HG03108 (cell line): Measurements from ENCODE around the gene PAPSS1.
"Not testable (repeated sequence)": the region's sequence is repeated elsewhere in the genome, so short reads cannot be mapped to it uniquely, and the experiment has no call there.

ENCODE experiments used
- ATAC-seq: cut with Tn5 transposase; IDR thresholded peaks from one replicate; pipeline ENCODE4 v1.9.1; 2021; ENCODE audit warnings: moderate library complexity; ENCODE audit not compliant: unreplicated experiment

PAPSS1 gene

DNA sequence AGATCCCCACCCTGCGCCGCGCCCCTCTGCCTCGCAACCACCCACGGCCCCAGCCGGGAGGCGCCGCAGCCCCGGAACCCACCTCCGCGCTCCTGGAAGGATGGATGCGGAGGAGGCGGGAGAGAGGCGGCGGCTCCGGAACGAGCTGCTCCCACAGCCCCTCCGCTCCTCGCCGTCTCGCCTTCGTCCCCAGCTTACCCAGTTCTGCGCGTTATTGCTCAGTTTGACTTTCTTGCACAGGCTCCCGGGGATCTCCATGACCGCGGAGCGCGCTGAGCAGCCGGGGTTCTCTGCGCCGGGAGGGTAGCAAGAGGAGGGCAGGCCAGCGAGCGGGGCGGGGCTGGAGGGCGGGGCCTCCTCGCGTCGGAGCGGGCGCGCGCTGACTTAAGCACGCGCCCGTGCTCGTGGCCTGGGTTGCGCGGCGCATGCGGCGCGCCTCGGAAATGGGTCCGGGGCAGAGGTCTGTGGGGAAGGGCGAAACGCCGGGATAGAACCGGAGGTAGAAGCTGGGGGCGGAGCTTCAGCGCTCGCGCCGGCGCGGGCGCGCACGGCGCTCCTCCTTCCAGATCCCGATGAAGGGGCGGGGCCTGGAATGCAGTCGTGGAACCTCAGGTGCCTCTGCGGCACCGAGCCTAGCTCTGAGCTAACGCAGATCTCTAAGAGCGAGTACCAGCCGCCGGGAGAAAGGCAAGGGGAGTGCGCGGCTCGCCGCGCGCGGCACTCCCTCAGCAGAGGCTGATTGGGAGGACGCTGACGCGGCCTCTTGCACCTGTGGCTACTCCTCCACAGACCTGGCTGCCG is at the start of gene PAPSS1:
TSS of gene PAPSS1 (minus strand) at position 313 of the 801 bp plus-strand sequence. CDS start at position 258, 55 bp downstream.
- peak; percentile 88 for ATAC-seq

DNA sequence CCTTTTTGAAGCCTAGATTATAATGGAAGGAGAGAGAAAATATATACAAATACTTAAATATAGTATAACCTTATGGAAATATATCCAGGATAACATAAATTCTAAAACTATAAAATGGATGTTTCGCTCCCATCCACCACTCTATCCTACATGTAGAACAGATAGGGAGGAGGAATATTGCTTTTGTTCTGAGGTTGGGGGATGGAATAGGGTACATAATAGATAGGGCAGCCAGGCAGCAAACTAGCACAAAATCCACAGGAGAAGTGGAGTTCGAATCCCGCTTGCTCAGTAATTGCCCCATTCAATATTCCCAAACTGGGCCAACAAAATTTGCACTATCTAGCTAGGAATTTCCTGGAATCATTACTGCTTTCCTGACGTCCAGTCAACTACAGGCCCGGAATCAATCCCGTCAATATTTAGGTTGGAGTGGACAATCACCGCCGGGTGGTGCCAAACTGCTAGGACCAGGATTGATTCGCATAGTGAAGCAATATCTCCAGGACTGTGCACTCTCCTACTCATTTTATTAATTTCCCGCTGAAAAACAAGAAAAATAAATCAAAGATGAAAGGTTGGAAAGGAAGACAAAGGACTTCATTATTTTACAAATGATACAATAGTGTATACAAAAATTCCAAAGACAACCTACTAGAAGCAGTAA is 40.4 kb upstream of the PAPSS1 start:
- ATAC-seq: no peak

DNA sequence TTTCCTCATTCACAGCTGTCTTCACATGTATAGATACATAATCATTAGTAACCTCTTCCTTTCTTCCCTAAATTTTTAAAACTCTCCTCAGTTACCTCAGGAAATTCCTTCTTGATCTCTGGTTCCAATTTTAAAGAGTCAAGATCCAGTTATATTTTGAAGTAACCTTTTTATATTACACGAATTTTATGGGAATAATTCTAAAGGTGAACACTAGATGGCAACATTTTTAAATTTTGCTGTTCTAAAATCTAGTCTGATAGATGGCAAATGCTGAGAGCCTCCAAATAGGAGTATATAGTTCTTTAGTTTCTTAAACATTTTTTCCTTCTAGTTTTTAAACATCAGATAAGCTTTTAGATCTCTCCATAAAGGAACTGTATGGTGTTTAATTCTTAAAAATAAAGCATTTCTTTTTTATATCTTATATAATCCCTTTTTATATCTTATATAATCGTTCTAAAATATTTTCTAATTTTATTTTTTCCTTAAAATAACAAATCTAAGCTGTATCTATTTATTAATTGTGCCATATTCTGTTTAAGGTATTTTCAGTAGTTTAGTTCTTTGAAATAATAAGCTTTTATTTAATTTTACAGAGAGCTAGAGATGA is 37.9 kb upstream of the PAPSS1 start:
- no peak for ATAC-seq

DNA sequence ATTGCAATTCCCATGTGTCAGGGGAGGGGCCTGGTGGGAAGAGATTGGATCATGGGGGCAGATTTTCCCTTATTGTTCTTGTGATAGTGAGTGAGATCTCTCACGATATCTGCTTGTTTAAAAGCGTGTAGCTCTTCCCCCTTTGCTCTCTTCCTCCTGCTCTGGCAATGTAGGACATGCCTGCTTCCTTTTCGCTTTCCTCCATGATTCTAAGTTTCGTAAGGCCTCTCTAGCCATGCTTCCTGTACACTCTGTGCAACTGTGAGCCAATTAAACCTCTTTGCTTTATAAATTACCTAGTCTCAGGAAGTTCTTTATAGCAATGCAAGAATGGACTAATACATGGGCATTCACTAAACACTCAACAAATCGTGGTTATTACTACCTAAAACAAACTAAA is 37.2 kb upstream of the PAPSS1 start:
- no peak for ATAC-seq

DNA sequence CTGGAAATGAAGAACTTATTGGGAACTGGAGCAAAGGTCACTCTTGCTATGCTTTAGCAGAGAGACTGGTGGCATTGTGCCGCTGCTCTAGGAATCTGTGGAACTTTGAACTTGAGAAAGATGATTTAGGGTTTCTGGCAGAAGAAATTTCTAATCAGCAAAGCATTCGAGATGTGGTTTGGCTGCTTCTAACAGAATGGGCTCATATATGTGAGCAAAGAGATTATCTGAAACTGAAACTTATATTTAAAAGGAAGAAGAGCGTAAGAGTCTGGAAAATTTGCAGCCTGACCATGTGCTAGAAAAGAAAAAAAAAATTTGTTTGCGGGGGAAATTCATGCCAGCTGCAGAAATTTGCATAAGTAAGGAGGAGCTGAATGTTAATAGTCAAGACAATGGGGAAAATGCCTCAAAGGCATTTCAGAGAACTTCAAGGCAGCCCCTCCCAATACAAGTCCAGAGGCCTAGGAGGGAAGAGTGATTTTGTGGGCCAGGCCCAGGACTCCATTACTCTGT is 35.9 kb upstream of the PAPSS1 start:
- ATAC-seq: no peak

DNA sequence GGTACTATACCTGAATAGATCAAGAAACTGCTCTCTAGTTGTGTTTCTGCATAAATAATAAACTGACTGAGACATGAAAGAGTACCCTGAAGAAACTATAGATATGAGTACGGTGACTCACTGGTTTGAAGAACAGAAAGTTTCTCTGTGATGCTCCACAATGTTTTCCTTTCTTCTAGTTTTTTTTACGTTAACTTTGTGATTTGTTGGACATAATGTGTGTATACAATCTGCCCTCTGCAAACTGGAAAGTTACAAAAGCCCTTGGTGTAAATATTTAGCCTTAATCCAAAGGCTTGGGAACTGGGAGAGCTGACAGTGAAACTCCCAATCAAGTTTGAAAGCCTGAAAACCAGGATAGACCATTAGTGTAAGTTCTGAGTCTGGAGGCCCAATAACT is 31.6 kb upstream of the PAPSS1 start:
- no peak for ATAC-seq

DNA sequence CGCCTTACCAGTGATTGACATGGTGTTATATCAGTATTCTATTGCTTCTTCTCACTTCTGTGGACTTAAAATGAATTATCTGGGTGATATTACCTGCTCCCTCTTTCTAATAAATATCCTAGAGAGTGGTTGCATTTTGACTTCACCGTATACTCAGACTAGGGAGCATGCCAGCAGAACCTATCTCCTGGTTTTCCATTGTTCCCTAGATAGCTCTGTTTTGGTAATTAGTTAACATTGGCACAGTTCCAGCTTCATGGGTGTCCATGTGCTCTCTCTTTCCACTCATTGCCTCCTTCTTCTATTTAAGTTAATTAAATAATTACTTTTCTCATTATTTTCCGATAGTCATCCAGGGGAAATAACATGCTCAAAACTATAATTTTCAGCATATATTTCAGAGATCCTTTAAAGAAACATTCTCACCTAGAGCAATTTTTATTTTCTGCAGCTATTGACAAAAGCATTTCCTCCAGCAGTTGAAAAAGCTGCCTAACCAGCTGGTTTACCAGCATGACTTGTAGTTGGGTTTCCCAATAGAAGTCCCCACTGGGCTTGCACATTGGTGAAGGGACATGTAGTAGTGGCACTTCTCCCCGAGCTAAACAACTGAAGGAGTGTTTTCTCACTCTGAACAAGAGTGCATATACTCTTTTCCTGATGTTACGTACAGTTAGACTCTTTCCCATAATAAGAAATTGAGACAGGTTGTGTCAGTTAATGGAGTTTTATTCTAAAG is 27.9 kb upstream of the PAPSS1 start:
- no peak for ATAC-seq

DNA sequence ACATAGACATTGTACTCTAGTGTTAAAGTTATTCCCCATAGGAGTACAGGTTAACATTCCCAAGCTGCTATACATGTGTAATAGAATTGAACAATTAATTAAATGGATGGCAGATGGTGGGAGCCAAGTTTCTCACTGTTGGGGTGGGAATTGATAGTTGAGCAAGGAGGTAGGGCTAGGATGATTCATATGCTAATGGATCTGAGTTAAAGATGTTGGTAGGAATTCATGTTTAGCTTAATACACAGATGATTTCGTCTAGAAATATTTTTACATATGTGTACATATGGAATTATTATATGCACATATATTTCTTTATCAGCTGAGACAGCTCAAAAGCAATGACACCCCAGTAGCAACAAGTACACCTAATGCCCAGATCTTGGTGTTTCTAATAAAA is 26.1 kb upstream of the PAPSS1 start:
- no peak for ATAC-seq

DNA sequence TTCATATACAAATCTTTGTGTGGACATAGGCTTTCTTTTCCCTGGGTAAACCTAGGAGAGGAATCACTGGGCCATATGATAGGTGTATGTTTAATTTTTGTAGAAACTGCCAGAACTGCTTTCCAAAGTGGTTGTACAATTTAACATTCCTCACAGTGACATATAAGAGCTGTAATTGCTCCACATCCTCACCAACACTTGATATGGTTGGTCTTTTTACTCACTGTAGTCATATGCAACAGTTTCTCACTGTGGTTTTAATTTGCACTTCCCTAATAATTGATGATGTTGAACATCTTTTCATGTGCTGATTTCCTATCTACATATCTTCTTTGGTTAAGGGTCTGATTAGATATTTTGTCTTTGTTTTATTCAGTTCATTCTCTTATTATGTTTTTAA is 24.5 kb upstream of the PAPSS1 start:
- no peak for ATAC-seq

DNA sequence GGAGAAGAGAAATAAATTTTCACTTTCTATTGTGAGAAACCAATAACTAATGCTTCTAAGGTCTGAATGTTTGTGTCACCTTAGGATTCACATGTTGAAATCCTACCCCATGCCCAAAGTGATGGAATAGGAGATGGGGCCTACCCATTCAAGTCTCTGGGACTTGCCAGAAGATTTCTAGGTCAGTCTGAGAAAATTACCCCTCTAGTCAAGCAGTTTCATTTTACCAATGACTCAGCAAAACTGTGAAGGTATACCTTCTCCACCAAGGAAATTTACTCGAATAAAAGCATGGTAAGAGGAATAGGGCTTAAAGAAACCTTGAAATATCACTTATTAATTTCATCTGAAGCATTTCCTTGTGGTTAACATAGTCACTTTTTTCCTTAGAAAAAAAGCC is 23.5 kb upstream of the PAPSS1 start:
- ATAC-seq: no peak

DNA sequence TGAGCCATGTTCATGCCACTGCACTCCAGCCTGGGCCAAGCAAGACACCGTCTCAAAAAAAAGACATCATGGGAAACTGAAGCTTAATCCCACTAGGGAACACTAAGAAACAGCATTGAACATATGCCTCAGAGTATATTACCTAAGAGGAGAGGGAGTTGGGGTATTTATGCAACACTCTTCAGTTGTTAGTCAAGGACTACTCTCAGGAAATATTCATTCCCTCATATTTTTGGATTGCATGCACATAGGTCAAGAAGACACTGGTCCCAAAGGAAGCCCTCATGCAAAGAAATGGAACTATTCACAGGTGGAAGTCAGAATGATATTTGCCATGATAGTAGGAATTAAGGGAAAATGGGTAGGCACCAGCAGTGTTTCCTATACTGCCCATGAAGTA is 22.8 kb upstream of the PAPSS1 start:
- ATAC-seq: no peak

DNA sequence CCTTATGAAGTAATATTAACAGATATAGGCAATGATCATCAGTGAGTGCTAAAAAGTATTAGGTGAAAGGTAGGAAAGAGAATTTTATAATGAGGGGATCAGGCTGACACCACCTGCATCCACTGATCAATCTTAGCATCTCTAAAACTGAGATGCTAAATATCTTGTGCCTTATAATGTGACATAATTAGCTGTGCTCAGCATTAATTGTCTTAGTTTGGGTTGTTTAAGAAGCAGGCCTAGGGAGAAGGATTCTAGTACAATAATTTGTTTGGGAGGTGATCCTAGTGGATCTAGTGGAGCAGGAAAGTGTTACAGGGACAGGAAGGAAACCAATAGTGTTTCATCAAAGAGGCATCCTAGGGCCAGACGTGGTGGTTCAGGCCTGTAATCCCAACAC is 22.2 kb upstream of the PAPSS1 start:
- ATAC-seq: no peak

DNA sequence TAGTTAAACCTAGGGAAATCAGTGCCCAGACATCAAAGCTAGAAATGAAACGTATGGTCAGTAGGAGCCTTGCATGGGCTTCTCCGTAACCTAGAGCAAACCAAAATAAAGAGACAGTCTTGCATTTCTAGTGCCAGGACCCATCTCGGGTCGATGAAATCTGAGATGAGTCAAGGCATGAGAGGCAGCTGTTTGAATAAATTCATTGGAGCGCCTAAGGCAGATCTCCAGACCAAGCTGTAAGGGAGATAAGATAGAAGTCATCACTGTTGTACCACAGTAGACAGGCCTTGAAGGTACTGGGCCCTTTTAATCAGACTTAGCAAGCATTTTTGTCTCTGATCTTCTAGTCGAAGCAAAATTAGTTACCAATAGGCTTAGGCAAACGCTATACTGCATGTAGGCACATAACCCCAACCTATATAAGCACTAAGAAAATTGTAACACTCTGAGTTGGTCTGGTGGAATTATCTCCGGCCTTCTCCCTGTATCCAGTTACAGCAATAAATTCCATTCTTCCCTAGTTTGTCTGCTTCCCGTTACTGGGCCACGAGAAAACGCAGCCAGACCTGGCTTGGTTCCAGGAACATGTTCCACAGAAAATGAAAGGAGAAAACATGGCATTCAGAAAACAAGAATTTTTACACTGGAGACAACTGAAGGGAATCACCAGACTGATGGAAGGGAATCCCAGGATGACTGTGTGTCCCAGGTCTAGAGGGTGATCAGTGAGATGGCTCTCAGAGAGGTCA is 21.1 kb upstream of the PAPSS1 start:
- no peak for ATAC-seq

DNA sequence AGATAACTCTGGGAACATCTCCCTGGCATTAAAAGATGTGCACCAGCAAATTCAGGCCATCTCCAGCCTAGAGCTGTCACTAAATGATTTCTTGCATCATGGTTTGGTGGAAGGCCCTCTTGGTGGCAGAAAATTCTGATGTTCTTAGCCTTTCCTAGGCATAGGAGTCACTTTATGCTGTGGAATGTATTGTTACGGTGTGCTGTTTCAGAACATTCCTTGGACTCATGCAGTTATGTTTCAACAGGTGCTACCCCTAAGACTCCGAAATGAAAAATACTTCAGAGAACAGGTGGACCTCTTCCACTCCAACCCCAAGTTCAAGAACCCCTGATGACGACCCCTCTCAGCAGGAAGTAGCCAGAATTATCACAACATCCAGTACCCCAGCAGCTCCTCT is 20.3 kb upstream of the PAPSS1 start:
- no peak for ATAC-seq

DNA sequence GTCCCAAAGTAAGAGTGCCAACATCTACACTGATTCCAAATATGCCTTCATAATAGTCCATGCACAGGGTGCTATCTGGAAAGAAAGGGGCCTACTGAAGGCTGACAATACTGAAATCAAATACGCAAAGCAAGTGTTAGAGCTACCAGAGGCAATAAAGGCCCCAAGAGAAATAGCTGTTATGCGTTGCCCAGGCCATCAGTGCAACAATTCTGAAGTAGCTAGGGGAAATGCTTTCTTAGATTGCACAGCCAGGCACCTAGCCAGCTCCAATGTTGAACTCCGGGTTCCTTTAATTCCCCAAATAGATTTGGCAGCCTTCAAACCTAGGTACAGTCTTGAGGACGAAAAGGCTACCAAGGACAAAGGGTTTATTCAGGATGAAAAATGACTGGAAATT is 17.4 kb upstream of the PAPSS1 start:
- ATAC-seq: no peak

DNA sequence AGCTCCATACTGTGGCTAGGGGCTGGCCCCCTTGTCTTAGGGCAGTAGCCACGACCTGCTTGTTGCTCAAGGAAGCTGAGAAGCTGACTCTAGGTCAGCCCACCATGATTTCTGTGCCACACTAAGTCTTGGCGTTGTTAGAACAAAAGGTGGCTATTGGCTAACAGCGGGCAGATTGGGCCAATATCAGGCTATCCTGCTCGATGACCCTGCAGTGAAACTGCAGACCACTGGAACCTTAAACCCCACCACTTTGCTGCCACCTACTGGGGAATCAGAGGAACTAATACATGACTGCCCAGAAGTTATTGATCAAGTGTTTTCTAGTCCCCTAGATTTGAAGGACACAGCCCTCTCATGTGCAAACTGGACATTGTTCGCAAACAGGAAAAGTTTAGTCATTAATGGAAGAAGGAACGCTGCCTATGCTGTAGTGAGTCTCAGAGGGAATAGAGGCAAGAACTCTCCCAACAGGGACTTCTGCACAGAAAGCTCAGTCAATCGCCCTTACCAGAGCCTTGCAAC is 17.0 kb upstream of the PAPSS1 start:
- peak; percentile 36 for ATAC-seq

DNA sequence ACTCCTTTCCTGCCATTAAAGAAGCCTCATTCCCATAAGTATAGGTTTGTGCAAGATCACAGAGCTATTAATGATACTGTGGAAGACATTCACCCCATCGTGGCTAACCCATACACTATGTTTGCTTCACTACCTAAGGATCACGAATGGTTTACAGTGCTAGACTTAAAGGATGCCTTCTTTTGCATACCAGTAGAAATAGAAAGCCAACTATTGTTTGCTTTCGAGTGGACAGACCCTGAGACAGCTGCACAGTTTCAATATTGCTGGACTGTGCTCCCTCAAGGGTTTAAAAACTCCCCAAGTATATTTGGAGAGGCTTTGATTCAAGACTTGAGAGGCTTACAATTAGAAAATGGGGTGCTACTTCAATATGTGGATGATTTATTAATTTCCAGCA is 16.0 kb upstream of the PAPSS1 start:
- peak; percentile 63 for ATAC-seq

DNA sequence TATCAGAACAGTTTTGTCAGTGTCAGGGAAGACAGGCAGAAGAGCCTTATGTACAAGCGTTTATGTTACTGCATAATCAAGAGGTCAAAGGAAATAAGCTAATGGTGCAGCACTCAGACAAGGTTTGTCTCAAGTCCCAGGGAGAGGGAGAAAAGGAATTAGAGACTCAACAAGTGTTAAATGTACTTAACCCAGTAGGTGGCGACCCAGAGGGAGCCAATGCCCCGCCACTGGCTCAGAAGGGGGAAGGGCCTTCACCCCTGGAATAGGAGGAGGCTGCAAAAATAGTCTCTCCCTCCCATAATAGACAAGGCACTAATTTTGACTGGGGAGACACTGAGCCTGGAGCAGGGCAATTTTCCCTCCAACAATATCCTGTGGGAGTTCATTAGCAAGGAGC is 14.1 kb upstream of the PAPSS1 start:
- ATAC-seq: no peak

DNA sequence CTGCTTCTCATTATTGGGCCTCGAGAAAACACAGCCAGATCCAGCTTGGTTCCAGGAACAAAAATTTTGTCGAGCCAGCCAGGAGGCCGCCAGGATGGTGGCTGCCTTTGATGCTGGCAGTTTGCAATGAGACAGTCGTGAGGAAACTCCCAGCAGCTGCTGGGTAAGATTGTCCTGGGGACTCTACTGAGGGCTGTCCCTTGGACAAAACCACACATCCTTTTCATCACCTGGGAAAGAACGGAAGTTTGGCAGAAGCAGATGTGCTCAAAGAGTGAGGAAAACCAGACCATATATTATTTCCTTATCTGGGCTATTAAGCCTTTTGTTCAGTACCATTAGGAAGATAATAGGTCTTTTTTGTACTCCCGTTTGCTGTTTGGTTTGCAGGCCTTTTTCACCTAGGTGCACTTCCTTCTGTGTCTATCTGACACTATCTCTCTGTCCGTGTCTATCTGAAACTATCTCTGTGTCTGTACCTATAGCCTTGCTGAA is 13.4 kb upstream of the PAPSS1 start:
- no peak for ATAC-seq

DNA sequence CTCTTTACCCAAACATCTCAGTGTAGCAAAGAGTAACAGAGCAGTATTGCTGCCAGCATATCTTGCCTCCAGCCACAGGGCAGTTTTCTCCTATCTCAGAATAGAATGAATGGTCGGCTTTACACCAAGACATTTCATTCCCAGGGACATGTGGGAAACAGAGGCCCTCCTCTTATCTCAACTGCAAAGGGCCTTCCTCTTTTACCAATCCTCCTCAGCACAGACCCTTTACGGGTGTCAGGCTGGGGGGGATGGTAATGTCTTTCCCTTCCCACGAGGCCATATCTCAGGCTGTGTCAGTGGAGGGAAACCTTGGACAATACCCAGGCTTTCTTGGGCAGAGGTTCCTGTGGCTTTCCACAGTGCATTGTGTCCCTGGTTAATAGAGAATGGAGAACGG is 9.0 kb upstream of the PAPSS1 start:
- ATAC-seq: not testable (repeated sequence)
